A673 (cell line): ENCODE measurements around the gene NUP107. TPM values are rescaled to one million over a fixed set of nuclear protein-coding genes. Genes with fewer than 3 reads are reported as not detected.

Experiments
- BruUV-seq: library from RNA; stranded (reverse); fragments of 400-500 nt; replicated peaks from 2 replicates; lab custom pipeline; 2021; lab: Mats Ljungman, UMichigan
- CTCF ChIA-PET: fragments of 300-600 bp; sonication (Branson Sonifier 250); formaldehyde crosslinking; loops from one replicate; lab custom pipeline; 2022; ENCODE audit warnings: antibody characterized with exemption; lab: Charles Lee
- POLR2A ChIA-PET: fragments of 300-600 bp; sonication (Branson Sonifier 250); formaldehyde crosslinking; loops from one replicate; lab custom pipeline; 2022; ENCODE audit warnings: antibody characterized with exemption; ENCODE audit not compliant: low non-redundant PET; lab: Charles Lee
- DNase-seq: peaks from one replicate; pipeline ENCODE4 v3.0.0-alpha.2; 2015; ENCODE audit warnings: low spot score
- H3K27ac ChIP-seq: fragments of 200-600 bp; sonication (generic); 2 replicates; pipeline ENCODE4 v1.5.1; 2016; ENCODE audit warnings: mixed run types, low read depth, mild to moderate bottlenecking, mixed read lengths, antibody characterized with exemption, low read length; ENCODE audit not compliant: poor library complexity, severe bottlenecking
- H3K27me3 ChIP-seq: fragments of 200-600 bp; sonication (generic); replicated peaks from 2 replicates; pipeline ENCODE4 v1.6.1; 2017; ENCODE audit warnings: mixed run types, low read depth, mild to moderate bottlenecking, mixed read lengths, antibody characterized with exemption, low read length; ENCODE audit not compliant: insufficient read depth, poor library complexity
- H3K36me3 ChIP-seq: fragments of 200-600 bp; sonication (generic); 2 replicates; pipeline ENCODE4 v1.6.1; 2016; ENCODE audit warnings: mixed run types, mild to moderate bottlenecking, mixed read lengths, antibody characterized with exemption, low read length; ENCODE audit not compliant: insufficient read depth, poor library complexity, severe bottlenecking
- H3K4me1 ChIP-seq: fragments of 200-600 bp; sonication (generic); 2 replicates; pipeline ENCODE4 v1.6.1; 2017; ENCODE audit warnings: mixed run types, mild to moderate bottlenecking, mixed read lengths, antibody characterized with exemption, low read length; ENCODE audit not compliant: insufficient read depth, poor library complexity, severe bottlenecking
- H3K4me3 ChIP-seq: fragments of 200-600 bp; sonication (generic); 2 replicates; pipeline ENCODE4 v1.5.1; 2016; ENCODE audit warnings: low read depth, mixed run types, mild to moderate bottlenecking, mixed read lengths, low read length; ENCODE audit not compliant: poor library complexity, severe bottlenecking
- H3K9me3 ChIP-seq: fragments of 200-600 bp; sonication (generic); 2 replicates; pipeline ENCODE4 v1.6.1; 2016; ENCODE audit warnings: mixed run types, low read depth, mild to moderate bottlenecking, mixed read lengths, antibody characterized with exemption, low read length; ENCODE audit not compliant: poor library complexity, severe bottlenecking
- EZH2 ChIP-seq: fragments of 200-600 bp; sonication (generic); IDR thresholded peaks from 2 replicates; pipeline ENCODE4 v1.6.1; 2017; ENCODE audit warnings: borderline replicate concordance, low read depth, mild to moderate bottlenecking, mixed read lengths, antibody characterized with exemption, low read length; ENCODE audit not compliant: poor library complexity, severe bottlenecking
- intact Hi-C: fragments of 100-400 bp; cut with micrococcal nuclease; formaldehyde crosslinking; loops from one replicate; pipeline ENCODE4 v1.10.0; 2022; ENCODE audit not compliant: unreplicated experiment
- total RNA-seq: library from RNA; stranded (reverse); gene quantifications from 2 replicates; pipeline ENCODE4 v1.2.3, GENCODE V29; 2021
- TF ChIP-seq, protein P1 (sequence below): fragments of 300-800, 200-600 bp; sonication (generic); conservative IDR thresholded peaks from 2 replicates; pipeline ENCODE4 v1.5.1; 2017; ENCODE audit warnings: low read depth, mild to moderate bottlenecking, antibody characterized with exemption, low read length, moderate library complexity, mixed read lengths

The NUP107 gene
- total RNA-seq, 1 experiment from 2014 or later, result 127 TPM

DNA sequence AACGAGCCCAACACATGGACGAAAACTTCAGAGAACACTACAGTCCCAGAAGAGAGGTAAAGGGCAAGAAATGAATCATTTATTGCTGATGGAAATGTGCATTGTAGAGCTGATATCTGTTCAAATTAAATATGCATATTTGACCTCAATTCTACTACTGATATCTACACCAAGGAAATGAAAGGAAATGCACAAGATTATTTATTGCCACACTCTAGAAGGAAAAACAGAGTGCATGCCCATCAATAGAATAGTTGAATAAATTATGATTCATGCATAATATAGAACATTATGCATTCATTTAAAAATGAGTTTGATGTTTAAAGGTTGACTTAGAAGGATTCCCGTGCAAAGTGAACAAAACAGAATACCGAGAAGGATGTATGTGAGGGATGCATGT is 15.6 kb upstream of the NUP107 start:
- POLR2A ChIA-PET, result no interaction called here
- TF ChIP-seq EZH2, result no peak
- TF ChIP-seq, protein P1, sequence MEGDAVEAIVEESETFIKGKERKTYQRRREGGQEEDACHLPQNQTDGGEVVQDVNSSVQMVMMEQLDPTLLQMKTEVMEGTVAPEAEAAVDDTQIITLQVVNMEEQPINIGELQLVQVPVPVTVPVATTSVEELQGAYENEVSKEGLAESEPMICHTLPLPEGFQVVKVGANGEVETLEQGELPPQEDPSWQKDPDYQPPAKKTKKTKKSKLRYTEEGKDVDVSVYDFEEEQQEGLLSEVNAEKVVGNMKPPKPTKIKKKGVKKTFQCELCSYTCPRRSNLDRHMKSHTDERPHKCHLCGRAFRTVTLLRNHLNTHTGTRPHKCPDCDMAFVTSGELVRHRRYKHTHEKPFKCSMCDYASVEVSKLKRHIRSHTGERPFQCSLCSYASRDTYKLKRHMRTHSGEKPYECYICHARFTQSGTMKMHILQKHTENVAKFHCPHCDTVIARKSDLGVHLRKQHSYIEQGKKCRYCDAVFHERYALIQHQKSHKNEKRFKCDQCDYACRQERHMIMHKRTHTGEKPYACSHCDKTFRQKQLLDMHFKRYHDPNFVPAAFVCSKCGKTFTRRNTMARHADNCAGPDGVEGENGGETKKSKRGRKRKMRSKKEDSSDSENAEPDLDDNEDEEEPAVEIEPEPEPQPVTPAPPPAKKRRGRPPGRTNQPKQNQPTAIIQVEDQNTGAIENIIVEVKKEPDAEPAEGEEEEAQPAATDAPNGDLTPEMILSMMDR, result no peak
- no TSS peak for BruUV-seq
- H3K27me3 ChIP-seq, result no peaks in the 10 kb centered on the region
- intact Hi-C loops, result no loop called here
- H3K27ac ChIP-seq, result no peak overlapping the region
- peaks cover 20% of the 10 kb centered on the region for H3K4me1 ChIP-seq
- no peaks in the 10 kb centered on the region for H3K36me3 ChIP-seq
- CTCF ChIA-PET, result no interaction called here
- no peak overlapping the region for H3K4me3 ChIP-seq
- no peaks in the 10 kb centered on the region for H3K9me3 ChIP-seq
- no peak for DNase-seq

GRCh38 chr12:68673788-68674187 is 13.0 kb upstream of the NUP107 start:
- intact Hi-C loops, result no loop called here
- H3K27ac ChIP-seq, result no peak overlapping the region
- no TSS peak for BruUV-seq
- ChIA-PET CTCF (no interaction called here), POLR2A (no interaction called here)
- DNase-seq, result no peak
- no peak for TF ChIP-seq EZH2
- TF ChIP-seq, protein P1, result no peak
- H3K36me3 ChIP-seq, result no peaks in the 10 kb centered on the region
- H3K4me3 ChIP-seq, result no peak overlapping the region
- peaks cover 11% of the 10 kb centered on the region for H3K4me1 ChIP-seq
- H3K9me3 ChIP-seq, result no peaks in the 10 kb centered on the region
- no peaks in the 10 kb centered on the region for H3K27me3 ChIP-seq

- H3K4me3 ChIP-seq, result no peak overlapping the region
- H3K27me3 ChIP-seq, result no peaks in the 10 kb centered on the region
- intact Hi-C loops, result no loop called here
- CTCF ChIA-PET, result no interaction called here
- H3K36me3 ChIP-seq, result no peaks in the 10 kb centered on the region
- peaks cover 11% of the 10 kb centered on the region for H3K4me1 ChIP-seq
- POLR2A ChIA-PET, result no interaction called here
- no peak overlapping the region for H3K27ac ChIP-seq
- no TSS peak for BruUV-seq
- H3K9me3 ChIP-seq, result no peaks in the 10 kb centered on the region
- TF ChIP-seq, protein P1, result no peak
- no peak for TF ChIP-seq EZH2
- no peak for DNase-seq
Measured at GRCh38 chr12:68674376-68674775, 12.4 kb upstream of the NUP107 start.
